Mammary epithelial cell (primary cell): Measurements from ENCODE around the gene MON1B.

ENCODE experiments used
- CTCF ChIP-seq, 2 donors: IDR thresholded peaks in 1 of 2; conservative IDR thresholded peaks in 1 of 2; 2 replicates each; pipeline ENCODE4 v1.5.1; 2011 to 2012; ENCODE audit warnings: inconsistent platforms in 2 of 2, low read length in 2 of 2, mild to moderate bottlenecking in 2 of 2, control low read depth in 1 of 2, low read depth in 1 of 2; ENCODE audit not compliant: insufficient read depth in 1 of 2; ENCODE audit errors: extremely low read depth in 1 of 2
- EZH2 ChIP-seq: IDR thresholded peaks from 2 replicates; pipeline ENCODE4 v1.6.1; 2012; ENCODE audit warnings: low read length, inconsistent platforms, borderline replicate concordance

DNA sequence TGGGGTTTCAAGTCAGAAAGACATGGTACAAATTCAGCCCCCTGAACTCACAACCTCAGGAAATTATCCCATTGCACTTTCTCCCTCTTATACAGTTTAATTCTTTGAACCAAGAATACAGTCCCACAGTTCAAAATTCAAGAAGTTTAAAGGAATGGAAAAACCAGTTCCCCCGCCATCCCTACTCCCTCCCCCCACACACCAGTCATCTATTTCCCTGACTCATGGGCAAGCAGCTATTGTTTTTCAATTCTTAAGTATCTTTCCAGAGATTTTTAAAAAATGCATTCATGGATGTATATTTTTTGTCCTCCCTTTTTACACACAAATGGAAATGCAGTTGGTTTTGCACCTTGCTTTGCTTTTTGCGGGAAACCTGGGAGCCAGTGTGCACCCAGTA lies 15.5 kb downstream of the MON1B start:
- TF ChIP-seq CTCF (conservative IDR thresholded peaks at IDR 0.05 in 1 of 2, IDR thresholded peaks at IDR 0.05 in 1 of 2; ENCODE audit: extremely low read depth in 1 of 2, insufficient read depth in 1 of 2, low read depth in 1 of 2, low read length in 2 of 2) = no peak
- TF ChIP-seq EZH2 = no peak
